HK-2 (cell line): ENCODE measurements around the gene HRH3.

Experiments used
- DNase-seq: peaks from one replicate; pipeline ENCODE4 v3.0.0-alpha.2; 2018; ENCODE audit not compliant: unreplicated experiment

Gene HRH3

GRCh38 chr20:62216636-62217566 is 3.2 kb downstream of the HRH3 start:
- no peak for DNase-seq

- DNase-seq = no peak
These were observed 4.0 kb downstream of the HRH3 start for GRCh38 chr20:62215991-62216635.

- DNase-seq = no peak
These were observed 4.8 kb downstream of the HRH3 start for GRCh38 chr20:62215020-62215990.

- no peak for DNase-seq
These were observed 6.0 kb downstream of the HRH3 start for GRCh38 chr20:62214067-62214466.

GRCh38 chr20:62212299-62212698 is 7.8 kb downstream of the HRH3 start:
- DNase-seq = no peak

- DNase-seq = no peak
These were observed 8.2 kb downstream of the HRH3 start for GRCh38 chr20:62211769-62212288.

- DNase-seq = no peak
These were observed 8.9 kb downstream of the HRH3 start for GRCh38 chr20:62211216-62211615.

- no peak for DNase-seq
These were observed 9.6 kb downstream of the HRH3 start for GRCh38 chr20:62210496-62210855.

GRCh38 chr20:62209850-62210495 is 10.1 kb downstream of the HRH3 start:
- DNase-seq = no peak

GRCh38 chr20:62208795-62209755 is 11.0 kb downstream of the HRH3 start:
- no peak for DNase-seq

- no peak for DNase-seq
These were observed 11.8 kb downstream of the HRH3 start for GRCh38 chr20:62208061-62208794.

GRCh38 chr20:62206388-62206775 is 13.7 kb downstream of the HRH3 start:
- DNase-seq = no peak

- no peak for DNase-seq
These were observed 14.3 kb downstream of the HRH3 start for GRCh38 chr20:62205618-62206387.

GRCh38 chr20:62203378-62204030 is 16.6 kb downstream of the HRH3 start:
- DNase-seq = no peak

GRCh38 chr20:62202676-62203377 is 17.3 kb downstream of the HRH3 start:
- no peak for DNase-seq

GRCh38 chr20:62202083-62202395 is 18.0 kb downstream of the HRH3 start:
- DNase-seq = no peak

- DNase-seq = no peak
These were observed 18.6 kb downstream of the HRH3 start for GRCh38 chr20:62201173-62202082.
